ENCODE data around the gene ZNF180.

GRCh38 chr19:44539236-44539826 is 39.0 kb upstream of the ZNF180 start:
- TF ChIP-seq, protein P1, sequence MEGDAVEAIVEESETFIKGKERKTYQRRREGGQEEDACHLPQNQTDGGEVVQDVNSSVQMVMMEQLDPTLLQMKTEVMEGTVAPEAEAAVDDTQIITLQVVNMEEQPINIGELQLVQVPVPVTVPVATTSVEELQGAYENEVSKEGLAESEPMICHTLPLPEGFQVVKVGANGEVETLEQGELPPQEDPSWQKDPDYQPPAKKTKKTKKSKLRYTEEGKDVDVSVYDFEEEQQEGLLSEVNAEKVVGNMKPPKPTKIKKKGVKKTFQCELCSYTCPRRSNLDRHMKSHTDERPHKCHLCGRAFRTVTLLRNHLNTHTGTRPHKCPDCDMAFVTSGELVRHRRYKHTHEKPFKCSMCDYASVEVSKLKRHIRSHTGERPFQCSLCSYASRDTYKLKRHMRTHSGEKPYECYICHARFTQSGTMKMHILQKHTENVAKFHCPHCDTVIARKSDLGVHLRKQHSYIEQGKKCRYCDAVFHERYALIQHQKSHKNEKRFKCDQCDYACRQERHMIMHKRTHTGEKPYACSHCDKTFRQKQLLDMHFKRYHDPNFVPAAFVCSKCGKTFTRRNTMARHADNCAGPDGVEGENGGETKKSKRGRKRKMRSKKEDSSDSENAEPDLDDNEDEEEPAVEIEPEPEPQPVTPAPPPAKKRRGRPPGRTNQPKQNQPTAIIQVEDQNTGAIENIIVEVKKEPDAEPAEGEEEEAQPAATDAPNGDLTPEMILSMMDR (IDR thresholded peaks at IDR 0.05; ENCODE audit: insufficient read depth, low read depth, low read length): no peak
- TF ChIP-seq EZH2 (IDR thresholded peaks at IDR 0.05; ENCODE audit: insufficient read depth, low read length): no peak

Data from astrocyte (in vitro differentiated cells and primary cell).